Measurements from ENCODE around the gene HCLS1.

- TF ChIP-seq POLR2A (IDR thresholded peaks at IDR 0.05; ENCODE audit: control extremely low read depth in 1 of 2, low read depth in 2 of 2, low read length in 2 of 2) = no peak
- no peak for TF ChIP-seq EZH2 (IDR thresholded peaks at IDR 0.05; ENCODE audit: low read depth, low read length, severe bottlenecking)
- TF ChIP-seq TEAD4 (IDR thresholded peaks at IDR 0.05; ENCODE audit: low read depth, low read length) = no peak
- no peak for TF ChIP-seq CTCF (IDR thresholded peaks at IDR 0.05; ENCODE audit: control extremely low read depth in 1 of 3, insufficient read depth in 1 of 3, low read depth in 1 of 3, low read length in 3 of 3)
- no peak for TF ChIP-seq JUN (IDR thresholded peaks at IDR 0.05; ENCODE audit: low read depth, low read length)
- no peak for TF ChIP-seq RAD21 (IDR thresholded peaks at IDR 0.05 in 1 of 2, conservative IDR thresholded peaks at IDR 0.05 in 1 of 2; ENCODE audit: low read depth in 2 of 2, low read length in 2 of 2)
- TF ChIP-seq JUND (IDR thresholded peaks at IDR 0.05; ENCODE audit: low read length) = no peak
- no peak for TF ChIP-seq SP1 (IDR thresholded peaks at IDR 0.05; ENCODE audit: low read depth, low read length)
- no peak for TF ChIP-seq CREB1 (IDR thresholded peaks at IDR 0.05)
- TF ChIP-seq EGR1 (IDR thresholded peaks at IDR 0.05; ENCODE audit: borderline replicate concordance, low read depth, low read length) = no peak
These were observed at the start of gene HCLS1 for GRCh38 chr3:121660356-121661171.
